ENCODE measurements around the gene SCNN1A. TPM values are rescaled to one million over a fixed set of nuclear protein-coding genes. Genes with fewer than 3 reads are reported as not detected.

Gene SCNN1A
- total and polyA plus RNA-seq, 2 of the 13 experiments (the other 11 are each of a cell fraction or from before 2014, with no cell fraction given), result 1.5 to 14.6 TPM

DNA sequence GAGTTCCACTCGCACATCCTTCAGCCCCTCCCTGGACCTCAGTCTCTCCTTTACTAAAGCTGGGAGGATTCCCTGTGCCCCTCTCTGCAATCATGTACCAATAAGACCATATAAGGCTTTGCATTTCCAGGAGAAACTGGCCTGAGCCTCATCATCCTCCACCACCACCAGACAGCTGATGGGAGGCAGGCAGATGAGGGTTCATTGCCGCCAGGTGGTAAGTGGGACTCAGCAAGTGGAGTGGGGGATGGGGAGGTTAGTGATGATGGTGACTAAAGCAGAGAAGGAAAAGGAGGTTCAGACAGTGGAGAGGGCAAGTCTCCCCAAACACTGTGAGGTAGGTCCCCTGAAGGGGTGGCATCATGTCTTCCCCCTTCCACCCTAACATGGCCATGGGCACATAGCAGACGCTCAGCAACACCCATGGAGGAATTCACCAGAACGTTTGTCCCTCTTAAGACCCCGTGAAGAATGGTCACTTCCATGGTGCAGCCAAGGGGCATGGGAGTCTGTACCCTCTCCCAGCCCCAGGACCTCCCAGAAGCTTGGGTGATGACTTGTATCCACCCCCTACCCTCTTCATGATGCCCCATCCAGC is 29.0 kb downstream of the SCNN1A start:
- no peak for FAIRE-seq
- H3K27ac ChIP-seq (ENCODE audit: extremely low read length, insufficient read depth, low read length), result no peak overlapping the region
- H3K27me3 ChIP-seq (ENCODE audit: control insufficient read depth in 1 of 2, insufficient read depth in 2 of 2, low read length in 2 of 2), result no peaks in the 10 kb centered on the region; a peak in 1 of 5 replicates
- CTCF ChIA-PET (ENCODE audit: low intra/inter-chr PET ratio, low total read pairs), result no interaction called here
- DNase-seq (ENCODE audit: low spot score), result no peak
- H3K79me2 ChIP-seq (ENCODE audit: insufficient read depth, low read length), result peaks cover 12% of the 10 kb centered on the region
- BruUV-seq (replicated peaks), result no TSS peak
- ATAC-seq, result no peak
- H4K20me1 ChIP-seq (ENCODE audit: insufficient read depth, low read length), result no peaks in the 10 kb centered on the region
- no peaks in the 10 kb centered on the region for H3K36me3 ChIP-seq (replicated peaks in 1 of 2; ENCODE audit: control insufficient read depth in 1 of 2, insufficient read depth in 2 of 2, low read length in 2 of 2)
- no peak overlapping the region for H3K4me3 ChIP-seq (replicated peaks in 1 of 3; ENCODE audit: insufficient read depth in 1 of 3, low read depth in 2 of 3, low read length in 3 of 3)
- POLR2A ChIA-PET, result interaction anchor here (1.2 to 3.9 kb wide), 5 partner anchors 10 to 37 kb away, joined by 3 to 74 read pairs (median 8); partner anchors contain the start of gene LTBR
- no peaks in the 10 kb centered on the region for H3K9me3 ChIP-seq (ENCODE audit: low read length)
- no peak for TF ChIP-seq ZNF235 (CRISPR knock-in tag; IDR thresholded peaks at IDR 0.05; ENCODE audit: borderline replicate concordance)
- TF ChIP-seq SRF (IDR thresholded peaks at IDR 0.05; ENCODE audit: low read depth, low read length), result peak; percentile 11; the same call in 1 of the 2 replicates
- no peak overlapping the region for H2AFZ ChIP-seq (ENCODE audit: low read length)
- in situ Hi-C loops (cut with HindIII; ENCODE audit: extremely low pct_ligation_motif_present, low pct_unique_long_range_greater_than_20kb) (no loop called here), intact Hi-C loops (cut with micrococcal nuclease; ENCODE audit: unreplicated experiment) (loop anchor here (10.0 kb wide), 1 partner anchor 188 kb away; the partner anchor contains the start of gene GAPDH)
- WGBS (ENCODE audit: low lambda C conversion rate), result 88% methylated on average over 5 of the region's 5 CpGs
- no peak overlapping the region for H3K9ac ChIP-seq (ENCODE audit: insufficient read depth, low read depth, low read length)
- no peak overlapping the region for H3K4me2 ChIP-seq (ENCODE audit: low read depth, low read length)
- H3K4me1 ChIP-seq (ENCODE audit: insufficient read depth, low read length), result peaks cover 60% of the 10 kb centered on the region

- Histone ChIP-seq H3K9me3 (ENCODE audit: low read length) (no peaks in the 10 kb centered on the region), H2AFZ (ENCODE audit: low read length) (no peak overlapping the region), H3K27ac (ENCODE audit: extremely low read length, insufficient read depth, low read length) (no peak overlapping the region), H3K9ac (ENCODE audit: insufficient read depth, low read depth, low read length) (peak overlapping the region; percentile 17; the same call in 1 of the 2 replicates), H4K20me1 (ENCODE audit: insufficient read depth, low read length) (no peaks in the 10 kb centered on the region), H3K79me2 (ENCODE audit: insufficient read depth, low read length) (peaks cover 20% of the 10 kb centered on the region), H3K27me3 (ENCODE audit: control insufficient read depth in 1 of 2, insufficient read depth in 2 of 2, low read length in 2 of 2) (no peaks in the 10 kb centered on the region; a peak in 1 of 5 replicates), H3K4me2 (ENCODE audit: low read depth, low read length) (no peak overlapping the region), H3K36me3 (replicated peaks in 1 of 2; ENCODE audit: control insufficient read depth in 1 of 2, insufficient read depth in 2 of 2, low read length in 2 of 2) (no peaks in the 10 kb centered on the region), H3K4me3 (replicated peaks in 1 of 3; ENCODE audit: insufficient read depth in 1 of 3, low read depth in 2 of 3, low read length in 3 of 3) (no peak overlapping the region), H3K4me1 (ENCODE audit: insufficient read depth, low read length) (peaks cover 60% of the 10 kb centered on the region)
- in situ Hi-C loops (cut with HindIII; ENCODE audit: extremely low pct_ligation_motif_present, low pct_unique_long_range_greater_than_20kb), result no loop called here
- CTCF ChIA-PET (ENCODE audit: low intra/inter-chr PET ratio, low total read pairs), result no interaction called here
- peak; percentile 6; the same call in 1 of the 3 replicates for ATAC-seq
- DNase-seq (ENCODE audit: low spot score), result peak; percentile 84
- no peak for FAIRE-seq
- intact Hi-C loops (cut with micrococcal nuclease; ENCODE audit: unreplicated experiment), result loop anchor here (10.0 kb wide), 1 partner anchor 189 kb away; the partner anchor contains the start of gene GAPDH
- no TSS peak for BruUV-seq (replicated peaks)
- WGBS (ENCODE audit: low lambda C conversion rate), result 56% methylated on average over 9 of the region's 10 CpGs
- POLR2A ChIA-PET, result interaction anchor here (0.6 to 3.9 kb wide), 10 partner anchors 9 to 40 kb away, joined by 3 to 74 read pairs (median 4); partner anchors contain the start of genes LTBR and PLEKHG6
- TF ChIP-seq DDIT3 (CRISPR knock-in tag; IDR thresholded peaks at IDR 0.05) (no peak), ZNF883 (CRISPR knock-in tag; IDR thresholded peaks at IDR 0.05; ENCODE audit: not compliant biosample characterization) (no peak), MED1 (CRISPR knock-in tag; IDR thresholded peaks at IDR 0.05) (0 out of 2 replicates have a peak, but pooled peaks have one; percentile 13), PHB2 (IDR thresholded peaks at IDR 0.05; ENCODE audit: partially characterized antibody) (no peak), FOSL2 (CRISPR knock-in tag; IDR thresholded peaks at IDR 0.05) (peak; percentile 91), JUND (CRISPR knock-in tag; IDR thresholded peaks at IDR 0.05) (0 out of 2 replicates have a peak, but pooled peaks have one; percentile 19), FOSL1 (CRISPR knock-in tag; IDR thresholded peaks at IDR 0.05; ENCODE audit: borderline replicate concordance) (peak; percentile 40; the same call in 1 of the 2 replicates), RXRA (CRISPR knock-in tag; IDR thresholded peaks at IDR 0.05) (peak; percentile 33; the same call in 1 of the 2 replicates)
- TF ChIP-seq, protein P1, sequence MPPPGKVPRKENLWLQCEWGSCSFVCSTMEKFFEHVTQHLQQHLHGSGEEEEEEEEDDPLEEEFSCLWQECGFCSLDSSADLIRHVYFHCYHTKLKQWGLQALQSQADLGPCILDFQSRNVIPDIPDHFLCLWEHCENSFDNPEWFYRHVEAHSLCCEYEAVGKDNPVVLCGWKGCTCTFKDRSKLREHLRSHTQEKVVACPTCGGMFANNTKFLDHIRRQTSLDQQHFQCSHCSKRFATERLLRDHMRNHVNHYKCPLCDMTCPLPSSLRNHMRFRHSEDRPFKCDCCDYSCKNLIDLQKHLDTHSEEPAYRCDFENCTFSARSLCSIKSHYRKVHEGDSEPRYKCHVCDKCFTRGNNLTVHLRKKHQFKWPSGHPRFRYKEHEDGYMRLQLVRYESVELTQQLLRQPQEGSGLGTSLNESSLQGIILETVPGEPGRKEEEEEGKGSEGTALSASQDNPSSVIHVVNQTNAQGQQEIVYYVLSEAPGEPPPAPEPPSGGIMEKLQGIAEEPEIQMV (CRISPR knock-in tag; IDR thresholded peaks at IDR 0.05; ENCODE audit: low read depth), result no peak
- TF ChIP-seq, protein P2, sequence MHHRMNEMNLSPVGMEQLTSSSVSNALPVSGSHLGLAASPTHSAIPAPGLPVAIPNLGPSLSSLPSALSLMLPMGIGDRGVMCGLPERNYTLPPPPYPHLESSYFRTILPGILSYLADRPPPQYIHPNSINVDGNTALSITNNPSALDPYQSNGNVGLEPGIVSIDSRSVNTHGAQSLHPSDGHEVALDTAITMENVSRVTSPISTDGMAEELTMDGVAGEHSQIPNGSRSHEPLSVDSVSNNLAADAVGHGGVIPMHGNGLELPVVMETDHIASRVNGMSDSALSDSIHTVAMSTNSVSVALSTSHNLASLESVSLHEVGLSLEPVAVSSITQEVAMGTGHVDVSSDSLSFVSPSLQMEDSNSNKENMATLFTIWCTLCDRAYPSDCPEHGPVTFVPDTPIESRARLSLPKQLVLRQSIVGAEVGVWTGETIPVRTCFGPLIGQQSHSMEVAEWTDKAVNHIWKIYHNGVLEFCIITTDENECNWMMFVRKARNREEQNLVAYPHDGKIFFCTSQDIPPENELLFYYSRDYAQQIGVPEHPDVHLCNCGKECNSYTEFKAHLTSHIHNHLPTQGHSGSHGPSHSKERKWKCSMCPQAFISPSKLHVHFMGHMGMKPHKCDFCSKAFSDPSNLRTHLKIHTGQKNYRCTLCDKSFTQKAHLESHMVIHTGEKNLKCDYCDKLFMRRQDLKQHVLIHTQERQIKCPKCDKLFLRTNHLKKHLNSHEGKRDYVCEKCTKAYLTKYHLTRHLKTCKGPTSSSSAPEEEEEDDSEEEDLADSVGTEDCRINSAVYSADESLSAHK (CRISPR knock-in tag; IDR thresholded peaks at IDR 0.05; ENCODE audit: borderline replicate concordance), result no peak
These were observed 29.9 kb downstream of the SCNN1A start for GRCh38 chr12:6345319-6346091.

All from HepG2 (cell line).